Measurements from ENCODE around the gene CAB39.

DNA sequence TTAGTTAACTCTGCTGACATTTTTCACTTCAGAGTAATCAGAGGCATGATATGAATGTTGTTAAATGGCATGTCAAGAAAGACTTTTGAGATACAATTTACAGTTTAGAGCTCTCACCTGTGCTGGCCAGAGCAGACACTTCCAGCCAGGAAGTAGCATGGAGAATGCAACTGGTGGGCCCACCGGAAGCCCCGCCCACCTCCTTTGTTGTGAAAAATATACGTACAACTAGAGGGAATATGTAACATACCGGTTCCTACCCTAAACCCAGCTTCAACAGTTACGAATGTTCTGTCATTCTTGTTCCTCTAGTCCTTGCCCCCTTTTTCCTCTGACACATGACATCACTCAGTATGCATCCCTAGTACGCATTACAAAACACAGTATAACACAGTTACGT, 81.9 kb downstream of the CAB39 start:
- TF ChIP-seq, protein P1, sequence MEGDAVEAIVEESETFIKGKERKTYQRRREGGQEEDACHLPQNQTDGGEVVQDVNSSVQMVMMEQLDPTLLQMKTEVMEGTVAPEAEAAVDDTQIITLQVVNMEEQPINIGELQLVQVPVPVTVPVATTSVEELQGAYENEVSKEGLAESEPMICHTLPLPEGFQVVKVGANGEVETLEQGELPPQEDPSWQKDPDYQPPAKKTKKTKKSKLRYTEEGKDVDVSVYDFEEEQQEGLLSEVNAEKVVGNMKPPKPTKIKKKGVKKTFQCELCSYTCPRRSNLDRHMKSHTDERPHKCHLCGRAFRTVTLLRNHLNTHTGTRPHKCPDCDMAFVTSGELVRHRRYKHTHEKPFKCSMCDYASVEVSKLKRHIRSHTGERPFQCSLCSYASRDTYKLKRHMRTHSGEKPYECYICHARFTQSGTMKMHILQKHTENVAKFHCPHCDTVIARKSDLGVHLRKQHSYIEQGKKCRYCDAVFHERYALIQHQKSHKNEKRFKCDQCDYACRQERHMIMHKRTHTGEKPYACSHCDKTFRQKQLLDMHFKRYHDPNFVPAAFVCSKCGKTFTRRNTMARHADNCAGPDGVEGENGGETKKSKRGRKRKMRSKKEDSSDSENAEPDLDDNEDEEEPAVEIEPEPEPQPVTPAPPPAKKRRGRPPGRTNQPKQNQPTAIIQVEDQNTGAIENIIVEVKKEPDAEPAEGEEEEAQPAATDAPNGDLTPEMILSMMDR (IDR thresholded peaks at IDR 0.05) = no peak
- no peak for TF ChIP-seq EZH2phosphoT487 (IDR thresholded peaks at IDR 0.05)

All from neural progenitor cell (in vitro differentiated cells).